Stimulated activated CD8-positive, alpha-beta memory T cell treated with anti-CD3 and anti-CD28 coated beads, Interleukin-7, amount 100 ng/mL, for 1 hour (primary cell): ENCODE data around the gene ABR.
"Not testable (repeated sequence)": the region's sequence is repeated elsewhere in the genome, so short reads cannot be mapped to it uniquely, and the experiment has no call there.

Experiments
- DNase-seq, 2 donors: peaks; one replicate each; pipeline ENCODE4 v3.0.0-alpha.2; 2020; ENCODE audit warnings: low read depth in 2 of 2

Gene ABR

GRCh38 chr17:1095090-1095852 lies 84.5 kb downstream of the ABR start:
- no peak for DNase-seq

- no peak for DNase-seq
These were observed 85.2 kb downstream of the ABR start for GRCh38 chr17:1094591-1094990.

GRCh38 chr17:1091900-1092299 lies 87.9 kb downstream of the ABR start:
- no peak for DNase-seq

- no peak for DNase-seq
These were observed 88.6 kb downstream of the ABR start for GRCh38 chr17:1091190-1091534.

- no peak for DNase-seq
These were observed 89.2 kb downstream of the ABR start for GRCh38 chr17:1090465-1091189.

- no peak for DNase-seq
These were observed 89.9 kb downstream of the ABR start for GRCh38 chr17:1089915-1090314.

GRCh38 chr17:1087381-1088241 lies 92.2 kb downstream of the ABR start:
- DNase-seq: no peak

- DNase-seq: no peak
These were observed 96.2 kb downstream of the ABR start for GRCh38 chr17:1083451-1084187.

GRCh38 chr17:1082579-1082978 lies 97.2 kb downstream of the ABR start:
- no peak for DNase-seq

GRCh38 chr17:1078831-1079561 lies 100.8 kb downstream of the ABR start:
- no peak for DNase-seq

GRCh38 chr17:1077986-1078711 lies 101.6 kb downstream of the ABR start:
- no peak for DNase-seq

- DNase-seq: no peak
These were observed 102.2 kb downstream of the ABR start for GRCh38 chr17:1077581-1077985.

- DNase-seq: no peak
These were observed 102.8 kb downstream of the ABR start for GRCh38 chr17:1076982-1077302.

GRCh38 chr17:1076299-1076981 lies 103.3 kb downstream of the ABR start:
- no peak for DNase-seq

- no peak for DNase-seq
These were observed 104.7 kb downstream of the ABR start for GRCh38 chr17:1074886-1075605.

GRCh38 chr17:1073963-1074625 lies 105.7 kb downstream of the ABR start:
- DNase-seq: not testable (repeated sequence)

GRCh38 chr17:1073241-1073962 lies 106.4 kb downstream of the ABR start:
- DNase-seq: no peak

GRCh38 chr17:1072551-1072961 lies 107.2 kb downstream of the ABR start:
- no peak for DNase-seq
